CD4-positive, alpha-beta T cell treated with Interleukin-12 subunit alpha and Interleukin-12 subunit beta, for 1 hour (primary cell): ENCODE measurements around the gene WDR82.

Source experiments
- DNase-seq: peaks from one replicate; pipeline ENCODE4 v3.0.0-alpha.2; 2020

The WDR82 gene, protein sequence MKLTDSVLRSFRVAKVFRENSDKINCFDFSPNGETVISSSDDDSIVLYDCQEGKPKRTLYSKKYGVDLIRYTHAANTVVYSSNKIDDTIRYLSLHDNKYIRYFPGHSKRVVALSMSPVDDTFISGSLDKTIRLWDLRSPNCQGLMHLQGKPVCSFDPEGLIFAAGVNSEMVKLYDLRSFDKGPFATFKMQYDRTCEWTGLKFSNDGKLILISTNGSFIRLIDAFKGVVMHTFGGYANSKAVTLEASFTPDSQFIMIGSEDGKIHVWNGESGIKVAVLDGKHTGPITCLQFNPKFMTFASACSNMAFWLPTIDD

DNA sequence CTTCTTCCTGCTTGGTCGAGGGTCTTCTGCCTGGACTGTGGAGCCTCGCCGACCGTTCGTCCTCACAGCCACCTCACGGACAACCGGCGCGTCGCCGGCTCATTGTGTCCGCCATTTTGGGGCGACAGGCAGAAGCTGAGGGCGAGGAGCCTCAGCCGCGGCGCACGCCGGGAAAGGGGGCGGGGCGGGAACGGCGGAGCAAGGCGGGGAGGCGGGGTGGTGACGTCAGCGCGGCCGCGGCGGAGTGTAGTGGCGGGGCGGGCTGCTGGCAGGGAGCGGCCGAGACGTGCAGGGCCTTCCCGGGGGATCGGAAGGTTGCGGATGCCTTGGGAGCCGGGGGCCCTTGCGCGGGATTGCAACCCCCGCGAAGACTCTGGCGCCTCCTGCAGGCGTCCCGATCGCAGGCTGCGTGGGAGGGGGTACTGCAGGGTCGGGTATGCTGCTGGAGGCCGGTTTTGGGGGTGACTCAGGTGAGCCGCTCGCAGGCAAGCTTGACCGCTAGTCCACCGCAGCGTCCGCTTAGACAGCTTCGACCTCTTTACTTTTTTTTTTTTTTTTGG is at the start of gene WDR82:
WDR82 (minus strand) TSS at position 140 of the 560 bp plus-strand sequence. CDS start 288 bp downstream, outside the sequence.
- peak; percentile 97 for DNase-seq

DNA sequence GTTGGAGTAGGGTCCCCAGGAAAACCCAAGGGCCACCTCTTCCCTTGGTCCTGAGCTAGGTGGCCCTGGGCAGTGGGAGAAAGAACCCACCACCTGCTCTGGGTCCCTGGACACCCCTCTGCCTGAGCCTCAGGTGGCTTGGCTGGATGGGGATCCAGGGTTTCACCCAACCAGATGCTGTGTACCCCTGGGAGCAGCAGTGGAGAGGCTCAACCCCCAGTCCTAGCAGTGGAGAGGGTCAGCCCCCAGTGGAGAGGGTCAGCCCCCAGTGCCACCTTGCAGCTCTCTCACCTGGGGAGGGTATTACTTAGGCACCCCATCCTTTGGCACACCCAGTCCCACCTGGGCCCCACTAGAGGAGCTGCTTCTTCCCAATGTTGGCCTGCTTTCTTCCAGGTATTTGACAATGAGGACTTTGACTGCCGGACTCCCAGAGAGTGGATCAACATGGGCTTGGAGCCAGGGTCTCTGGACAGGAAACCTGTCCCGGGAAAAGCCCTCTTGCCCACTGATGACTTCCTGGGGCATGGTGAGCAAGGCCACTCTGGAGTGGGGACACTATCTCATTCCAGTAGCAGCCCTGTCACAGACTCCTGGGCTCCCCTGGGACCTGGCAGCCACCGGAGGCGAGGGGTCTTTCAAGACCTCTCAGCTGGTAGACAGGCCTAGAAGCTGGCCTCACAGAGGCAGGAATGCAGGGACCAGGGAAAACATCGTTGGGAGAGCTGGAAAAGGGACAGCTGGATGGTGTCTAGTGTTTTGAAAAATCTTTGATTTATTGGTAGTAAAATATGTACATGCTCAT is 49.2 kb upstream of the WDR82 start:
- no peak for DNase-seq

DNA sequence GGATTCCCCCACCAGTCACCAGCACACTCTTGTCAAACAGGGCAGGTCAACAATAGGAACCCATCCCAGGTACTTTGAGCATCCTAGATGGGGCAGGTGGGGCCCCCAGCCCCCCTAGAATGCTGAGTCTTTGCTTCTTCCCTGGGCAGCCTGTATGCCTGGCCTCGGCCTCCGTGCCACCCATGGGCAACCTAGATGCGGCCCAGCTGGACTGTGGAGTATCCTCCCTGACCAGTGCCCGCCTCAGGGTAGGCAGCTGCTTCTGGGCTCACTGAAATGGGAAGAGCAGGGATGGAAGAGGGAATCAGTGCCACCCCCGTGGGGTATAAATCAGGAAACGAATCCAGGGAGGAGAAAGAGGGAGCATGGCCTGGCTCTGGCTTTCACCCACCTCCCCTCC is 48.5 kb upstream of the WDR82 start:
- no peak for DNase-seq

DNA sequence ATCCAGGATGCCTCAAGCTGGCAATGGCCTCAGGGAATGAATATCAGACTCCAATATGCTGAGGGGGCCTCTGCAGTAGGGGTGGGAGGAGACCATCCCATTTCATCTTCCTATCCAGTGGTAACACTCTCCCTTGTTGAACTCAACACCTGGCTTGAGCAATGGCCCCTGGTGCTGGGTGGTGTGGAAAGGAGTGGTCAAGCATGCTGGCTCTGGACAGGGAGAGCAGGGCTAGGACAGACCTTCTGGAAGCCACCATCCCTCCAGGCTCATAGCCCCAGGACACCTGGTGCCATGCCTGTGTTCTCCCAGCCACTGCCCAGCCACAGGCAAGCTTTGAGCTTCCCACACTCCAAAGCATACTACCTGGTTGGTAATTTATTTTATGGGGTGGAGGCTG is 47.2 kb upstream of the WDR82 start:
- no peak for DNase-seq

DNA sequence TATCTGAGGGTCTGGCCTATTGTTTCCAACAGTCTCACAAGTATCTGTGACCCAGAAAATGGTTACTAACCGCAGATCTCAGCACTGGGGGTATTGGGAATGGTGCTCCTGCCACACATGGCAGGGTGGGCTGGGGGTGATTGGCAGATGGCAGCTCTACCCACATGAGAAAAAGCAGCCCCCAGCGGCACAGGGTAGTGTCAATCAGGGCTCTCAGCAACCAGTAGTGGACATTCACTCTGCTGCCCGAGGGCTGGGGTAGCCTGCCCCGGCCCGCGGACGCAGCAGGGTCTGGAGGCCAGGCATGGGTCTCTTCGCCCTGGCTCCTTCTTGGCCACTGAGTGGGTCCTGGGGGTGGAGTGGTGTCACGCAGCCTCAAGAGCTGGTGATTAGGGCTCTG is 46.2 kb upstream of the WDR82 start:
- no peak for DNase-seq

DNA sequence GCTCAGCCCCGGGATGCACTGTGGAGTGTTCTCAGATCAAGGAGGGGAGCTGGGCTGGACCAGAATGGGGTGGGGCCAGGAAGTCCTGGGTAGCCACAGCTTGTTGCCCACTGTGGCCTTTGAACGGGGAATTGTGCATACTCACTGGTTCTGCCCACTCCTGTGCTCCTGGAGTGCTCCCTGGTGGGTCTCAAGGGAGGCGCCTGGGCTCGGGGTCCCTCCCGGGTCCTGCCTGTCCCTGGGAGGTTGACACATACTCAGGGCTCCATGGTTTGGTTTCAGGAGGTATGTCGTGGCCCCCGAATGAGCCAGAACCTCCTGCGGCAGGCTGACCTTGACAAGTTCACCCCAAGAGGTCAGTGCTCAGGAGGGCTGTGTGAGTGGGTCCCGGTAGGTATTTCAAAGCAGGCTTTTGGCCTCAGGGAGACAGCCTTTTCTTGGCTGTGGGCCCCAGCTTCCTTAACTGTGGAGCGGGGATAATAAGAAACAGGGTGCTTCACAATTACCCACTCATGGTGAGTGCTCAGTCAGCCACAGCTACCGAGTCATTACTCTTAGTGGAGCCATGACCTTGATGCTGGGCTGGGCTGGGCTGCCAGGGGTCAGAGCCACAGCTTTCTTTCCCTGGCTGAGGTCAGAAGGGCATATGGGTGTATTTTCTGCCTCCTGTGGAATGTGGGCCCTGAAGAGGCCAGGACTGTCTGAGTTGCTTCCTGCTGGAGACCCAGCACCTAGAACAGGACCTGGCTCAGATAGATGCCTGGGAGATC is 45.3 kb upstream of the WDR82 start:
- DNase-seq, result no peak

DNA sequence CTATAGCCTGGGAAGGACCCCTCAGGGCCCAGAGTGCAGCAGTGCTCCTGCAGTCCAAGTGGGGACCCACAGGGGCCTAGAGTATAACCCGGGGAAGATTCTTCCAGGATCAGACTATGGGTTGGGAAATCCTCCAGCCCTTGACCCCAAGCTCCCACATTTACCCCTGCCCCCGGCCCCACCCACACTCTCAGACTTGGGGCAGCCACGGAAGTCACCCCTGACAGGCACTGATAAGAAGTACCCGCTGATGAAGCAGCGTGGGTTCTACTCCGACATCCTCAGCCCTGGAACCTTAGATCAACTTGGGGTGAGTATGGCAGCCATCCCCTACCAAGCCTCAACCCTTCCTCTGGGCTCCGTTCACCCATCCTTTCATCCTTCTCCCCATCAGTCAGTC is 44.0 kb upstream of the WDR82 start:
- DNase-seq, result no peak

DNA sequence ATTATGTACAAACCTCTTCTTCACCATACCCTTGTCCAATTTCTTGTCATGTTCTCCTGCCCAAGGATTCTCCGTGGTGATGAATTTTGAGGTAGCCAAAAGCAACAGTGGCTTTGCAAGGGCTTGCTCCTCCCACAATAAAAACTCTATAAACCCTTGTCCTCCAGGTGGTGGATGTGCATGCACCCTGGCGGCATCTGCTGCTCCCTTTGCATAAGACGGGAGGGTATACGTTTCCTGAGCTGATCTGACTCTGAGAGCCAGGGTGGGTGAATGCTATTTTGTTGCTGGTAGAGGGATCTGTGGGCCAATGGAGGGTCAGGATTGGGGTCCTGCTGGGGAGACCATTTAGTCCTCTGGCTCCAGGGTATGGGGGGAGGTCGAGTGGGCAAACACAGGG is 43.0 kb upstream of the WDR82 start:
- DNase-seq, result no peak

DNA sequence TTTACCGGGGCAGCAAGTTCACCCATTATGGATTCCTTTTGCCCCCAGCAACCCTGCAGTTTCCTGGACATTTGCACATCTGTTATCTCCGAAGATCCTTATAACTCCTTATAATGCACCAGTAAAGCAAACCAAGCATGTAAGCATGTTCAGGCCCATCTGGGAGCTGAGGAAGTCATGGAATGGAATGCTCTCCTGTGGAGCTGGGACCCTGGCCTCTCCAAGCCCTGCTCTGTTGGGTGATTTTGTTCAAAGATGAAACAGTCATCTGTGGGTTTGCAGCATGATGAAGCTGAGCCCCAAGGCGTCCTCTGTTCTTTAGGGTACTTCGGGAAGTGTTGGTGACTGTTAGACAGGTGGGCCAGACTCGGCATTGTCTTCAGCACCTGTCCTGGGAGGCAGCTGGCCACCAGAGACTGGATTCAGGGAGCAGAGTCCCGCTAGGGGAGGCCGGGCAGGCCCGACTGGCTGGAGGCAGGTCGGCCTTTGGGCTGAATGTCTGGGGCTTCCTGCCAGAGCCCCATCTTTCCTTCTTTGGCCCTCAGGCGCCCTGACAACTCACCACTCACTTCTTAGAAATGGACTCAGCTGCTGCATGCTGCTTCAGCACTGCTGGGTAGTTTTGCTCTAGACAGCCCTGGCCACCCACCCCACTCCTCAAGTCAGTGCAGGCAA is 41.6 kb upstream of the WDR82 start:
- no peak for DNase-seq

DNA sequence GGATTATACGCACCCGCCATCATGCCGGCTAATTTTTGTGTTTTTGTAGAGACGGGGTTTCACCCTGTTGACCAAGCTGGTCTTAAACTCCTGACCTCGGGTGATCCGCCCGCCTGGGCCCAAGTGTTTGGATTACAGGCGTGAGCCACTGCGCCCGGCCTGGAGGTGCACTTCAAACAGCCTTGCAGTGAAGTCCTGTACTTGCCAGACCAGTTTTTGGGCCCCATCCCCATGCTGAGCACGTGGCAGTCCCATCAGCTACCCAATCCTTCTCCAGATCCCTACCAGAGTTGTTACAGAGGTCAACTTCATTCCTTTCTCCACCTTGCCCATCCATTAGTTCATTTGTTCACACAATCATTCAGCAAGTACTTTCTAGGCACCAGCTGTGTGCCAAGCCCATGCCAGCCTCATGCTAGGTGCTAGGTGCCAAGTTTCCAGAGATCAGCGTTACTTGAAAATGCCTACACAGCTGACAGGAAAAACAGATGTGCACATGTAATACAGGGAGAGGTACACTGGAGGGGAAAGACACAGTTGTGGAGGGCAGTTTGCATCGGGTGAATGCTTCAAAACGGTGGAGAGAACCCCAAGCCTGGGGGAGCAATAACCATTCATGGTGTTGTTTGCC is 39.9 kb upstream of the WDR82 start:
- DNase-seq, result no peak

DNA sequence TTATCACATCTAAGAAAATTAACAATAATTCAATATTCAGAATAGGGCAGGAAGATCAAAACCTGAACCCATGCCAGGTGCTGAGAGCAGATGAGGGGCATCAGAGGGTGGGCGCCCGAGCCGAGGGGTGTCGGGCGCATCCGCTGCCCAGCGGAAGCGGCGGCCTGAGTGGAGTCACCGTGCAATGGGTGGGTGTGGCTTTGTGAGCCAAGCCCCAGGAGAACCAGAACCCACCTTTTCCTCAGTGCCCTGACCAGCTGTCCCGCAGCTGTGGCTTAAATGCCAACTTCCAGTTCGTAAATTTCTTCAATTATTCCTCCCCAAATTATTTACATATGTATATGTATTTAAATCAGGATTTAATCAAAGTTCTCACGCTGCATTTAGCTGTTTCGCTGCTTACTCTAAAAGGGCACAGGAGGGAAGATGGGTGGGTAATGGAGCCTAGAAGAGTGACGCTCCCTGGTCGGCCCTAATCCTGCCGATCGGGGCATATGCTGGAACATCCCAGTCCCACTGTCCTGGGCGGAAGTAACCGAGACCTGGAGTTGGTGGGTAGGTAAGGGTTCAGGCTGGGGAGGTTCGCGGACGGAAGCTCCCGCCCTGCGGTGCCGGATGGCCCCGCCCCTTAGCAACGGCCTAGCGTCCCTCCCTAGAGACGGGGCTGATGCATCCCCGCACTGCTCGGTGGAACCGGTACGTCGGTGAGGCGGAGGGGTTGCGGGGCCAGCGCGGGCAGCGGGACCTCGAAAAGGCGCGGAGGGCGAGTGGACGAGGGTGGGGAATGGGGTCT is 39.0 kb upstream of the WDR82 start:
- DNase-seq, result peak; percentile 77

DNA sequence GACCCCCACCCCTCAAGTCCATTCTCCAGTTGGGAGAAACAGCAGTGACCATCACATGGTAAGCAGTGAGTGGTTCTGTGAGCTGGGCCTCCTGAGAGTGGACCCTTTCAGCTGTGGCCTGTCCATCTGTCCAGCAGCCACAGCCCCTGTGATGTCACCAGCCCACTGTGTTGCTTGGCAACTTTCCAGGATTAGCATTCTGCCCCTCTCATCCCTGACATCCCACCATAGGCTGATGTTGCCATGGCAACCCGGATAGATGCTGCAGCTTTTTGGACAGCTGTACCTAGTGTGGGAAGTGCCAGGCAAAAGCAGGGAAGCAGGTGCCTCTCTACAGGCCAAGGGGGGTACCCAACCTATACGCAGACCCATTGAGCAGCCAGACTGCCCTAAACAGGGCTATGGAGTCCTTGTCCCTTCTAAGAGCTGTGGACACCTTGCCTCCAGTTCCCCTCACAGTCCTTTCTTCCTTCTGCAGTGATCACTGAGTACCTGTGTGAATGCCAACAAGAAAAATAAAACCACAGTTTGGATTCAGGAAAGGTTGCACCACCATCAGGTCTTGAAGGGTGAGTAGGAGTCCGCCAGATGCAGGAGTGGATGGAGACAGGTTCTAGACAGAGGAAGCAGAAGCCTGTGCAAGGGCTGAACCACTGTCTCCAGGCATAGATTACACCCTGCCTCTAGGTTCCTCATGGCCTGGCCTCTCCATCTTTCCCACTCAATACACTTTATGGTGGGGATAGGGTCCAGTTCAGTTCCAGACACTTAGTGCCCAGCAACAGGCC is 37.7 kb upstream of the WDR82 start, which contains the start of gene DNAH1:
DNAH1 (plus strand) TSS at position 343 of the 788 bp plus-strand sequence. CDS start 6,124 bp downstream, outside the sequence.
- no peak for DNase-seq

DNA sequence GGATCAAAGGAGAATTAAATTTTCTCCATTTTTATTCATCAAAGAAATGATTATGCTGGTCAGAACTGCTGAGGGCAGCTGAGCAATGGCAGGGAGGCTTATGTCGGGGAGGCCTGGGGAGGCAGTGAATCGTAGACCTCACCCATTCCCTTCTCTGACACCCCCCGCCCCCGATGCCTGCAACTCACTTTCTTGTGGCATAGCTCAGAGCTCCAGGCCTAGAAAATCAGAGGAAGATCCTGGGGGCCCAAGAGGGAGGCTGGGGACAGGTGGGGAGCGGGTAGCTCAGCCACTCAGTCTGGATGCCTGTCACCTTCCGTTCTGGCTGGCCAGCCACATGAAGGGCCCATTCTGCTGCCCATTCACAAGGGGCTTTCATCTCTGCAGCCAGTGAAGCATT is 36.6 kb upstream of the WDR82 start:
- no peak for DNase-seq

DNA sequence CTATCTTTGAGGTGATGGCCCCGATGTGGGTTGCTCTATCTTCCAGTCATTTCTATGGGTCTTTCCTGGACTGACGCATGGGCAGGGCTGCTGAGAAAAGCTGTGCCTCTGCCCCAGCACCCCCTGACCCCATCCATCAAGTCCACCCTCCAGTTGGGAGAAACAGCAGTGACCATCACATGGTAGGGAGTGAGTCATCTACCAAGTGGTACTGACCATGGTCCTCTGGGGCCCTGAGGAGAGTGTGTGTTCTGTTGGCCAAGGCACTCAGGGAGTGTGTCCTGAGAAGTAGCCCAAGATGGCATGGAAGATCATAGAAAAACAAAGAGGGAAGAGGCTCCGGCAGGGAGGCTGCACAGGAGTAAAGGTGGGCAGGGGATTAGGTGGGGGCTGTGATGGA is 36.0 kb upstream of the WDR82 start:
- no peak for DNase-seq

DNA sequence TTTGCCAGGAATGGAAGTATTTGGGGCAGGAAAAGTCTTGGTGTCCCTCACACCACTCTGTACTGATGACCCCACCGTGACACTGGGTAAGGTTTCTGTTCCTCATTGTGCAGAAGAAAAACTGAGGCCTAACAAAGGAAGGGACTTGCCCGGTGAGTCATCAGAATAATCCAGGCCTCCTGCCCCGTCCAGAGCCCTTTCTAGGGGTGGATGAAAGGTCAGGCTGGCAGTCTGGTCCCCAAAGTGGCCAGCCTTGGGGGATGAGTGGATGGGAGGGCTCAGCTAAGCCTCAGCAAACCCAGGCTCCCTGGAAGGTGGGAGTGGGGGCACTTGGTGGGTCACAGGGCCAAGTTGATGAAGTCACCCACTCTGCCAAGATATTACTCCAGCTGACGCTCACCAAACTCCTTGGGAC is 35.3 kb upstream of the WDR82 start:
- peak; percentile 11 for DNase-seq

DNA sequence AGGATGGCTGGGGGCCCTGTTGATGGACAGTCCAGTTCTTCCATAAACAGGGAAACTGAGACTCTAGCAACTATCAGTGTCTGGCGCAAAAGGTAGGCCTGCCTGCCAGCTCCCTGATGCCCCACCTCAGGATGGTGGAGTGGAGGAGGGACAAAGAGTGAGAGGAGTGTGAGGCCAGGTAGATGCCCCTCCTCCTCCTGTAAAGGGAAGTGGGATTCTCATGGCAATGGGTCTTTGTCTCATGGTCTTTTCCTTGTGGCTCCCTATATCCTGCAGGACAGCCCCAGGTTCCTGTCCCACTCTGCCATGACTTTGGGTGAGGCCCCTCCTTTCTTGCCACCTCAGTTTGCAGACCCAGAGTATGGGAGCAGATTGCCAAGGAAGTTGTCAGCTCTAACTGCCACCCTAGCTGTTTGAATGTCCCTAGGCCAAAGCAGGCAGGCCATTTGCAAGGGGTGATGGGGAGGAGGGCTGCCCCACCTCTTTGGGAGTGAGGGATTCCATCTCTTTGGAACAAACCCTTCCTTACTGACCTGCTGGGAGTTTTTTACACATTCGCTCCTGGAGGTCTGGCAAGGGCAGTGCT is 34.8 kb upstream of the WDR82 start:
- no peak for DNase-seq

DNA sequence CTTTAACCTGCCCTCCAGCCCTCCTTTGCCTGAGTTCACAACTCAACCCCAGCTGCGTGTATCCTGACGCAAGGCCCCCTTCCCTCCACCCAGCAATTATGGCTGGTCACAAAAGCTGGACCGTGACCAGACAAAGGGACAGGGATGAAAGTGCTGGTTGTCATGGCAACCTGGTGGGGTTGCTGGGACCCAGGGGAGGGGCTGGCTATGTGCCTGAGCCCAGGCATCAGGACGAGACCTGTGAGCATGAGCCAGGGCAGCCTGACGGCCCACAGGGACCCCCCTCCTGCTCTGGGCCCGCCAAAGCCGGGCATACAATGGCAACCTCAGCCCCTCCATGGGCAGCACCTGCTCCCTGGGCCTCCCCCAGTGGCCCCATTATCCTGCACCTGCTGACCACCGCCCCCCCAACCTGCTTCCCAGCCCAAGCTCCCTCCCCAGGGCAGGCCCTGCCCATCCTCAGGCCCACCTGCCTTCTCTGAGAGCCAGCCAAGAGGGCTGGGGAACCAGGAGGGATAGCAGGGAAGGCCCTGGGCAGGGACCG is 33.2 kb upstream of the WDR82 start:
- DNase-seq, result no peak

DNA sequence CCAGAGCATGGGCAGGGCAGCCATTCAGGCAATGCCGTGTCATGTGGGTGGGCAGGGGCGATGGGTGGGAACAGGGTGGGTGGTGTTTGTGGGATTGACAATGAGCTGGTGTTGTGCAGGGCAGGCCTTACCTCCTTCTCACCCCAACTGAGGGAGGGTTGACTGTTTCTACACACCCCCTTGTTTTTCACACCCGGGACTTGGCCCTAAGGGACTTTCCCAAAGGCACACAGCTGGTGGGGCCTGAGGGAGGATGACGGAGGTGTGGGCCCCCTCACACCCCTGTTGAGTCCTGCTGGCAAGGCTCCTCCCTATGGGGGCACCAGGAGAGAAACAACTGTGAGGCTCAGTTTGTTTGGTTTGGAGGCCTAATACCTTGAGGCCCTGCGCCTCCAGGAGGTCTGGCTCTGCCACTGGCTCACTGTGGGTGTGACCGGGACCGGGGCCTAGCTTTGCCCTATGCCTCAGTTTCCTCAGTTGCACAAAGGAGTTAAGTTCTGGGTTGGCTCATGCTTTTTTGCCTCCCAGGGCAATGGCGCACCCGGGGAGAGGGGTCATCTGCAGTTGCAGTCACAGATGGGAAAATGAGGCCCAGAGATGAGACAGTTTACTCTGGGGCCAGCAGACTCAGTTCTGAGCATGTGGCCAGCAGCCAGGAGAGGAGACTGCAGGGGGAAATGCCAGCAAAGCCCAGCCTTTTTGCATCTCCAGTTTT is 32.6 kb upstream of the WDR82 start:
- peak; percentile 72 for DNase-seq

DNA sequence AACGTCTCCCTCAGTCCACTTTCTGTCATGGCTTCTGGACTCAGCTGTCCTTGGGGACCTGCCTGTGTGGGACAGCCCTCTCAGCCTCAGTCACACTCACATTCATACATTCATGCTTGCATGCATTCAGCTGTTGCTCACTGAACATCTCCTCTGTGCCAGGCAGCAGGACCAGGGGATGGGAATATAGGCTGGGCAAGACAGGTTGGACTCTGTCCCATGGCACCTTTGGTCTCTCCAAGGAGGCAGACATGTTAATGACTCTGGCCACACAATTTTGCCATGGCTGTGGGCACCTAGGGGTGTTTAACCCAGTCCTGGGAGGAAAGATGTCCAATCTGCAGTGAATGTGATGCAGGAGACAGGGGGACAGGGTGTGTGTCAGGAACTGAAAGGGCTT is 29.9 kb upstream of the WDR82 start:
- DNase-seq, result no peak
